HL-60 (cell line): ENCODE measurements around the gene LDLRAD3. TPM values are rescaled to one million over a fixed set of nuclear protein-coding genes. Genes with fewer than 3 reads are reported as not detected.

Source experiments
- microRNA-seq: library from miRNA; unstranded; fragments of <30 nt; microRNA quantifications from one replicate; pipeline ENCODE4, GENCODE V29; 2018

LDLRAD3 gene

Small RNA genes within 50 kb of the gene (microRNA-seq; reads per million reads assigned to microRNA genes)
- not detected for gene MIR3973
